ENCODE results near the gene GNAT2. TPM values are rescaled to one million over a fixed set of nuclear protein-coding genes. Genes with fewer than 3 reads are reported as not detected.

Gene GNAT2
- total RNA-seq, 4 donors from 2014 or later: not detected

GRCh38 chr1:109650609-109651008 is 31.2 kb upstream of the GNAT2 start:
- intact Hi-C loops (cut with DNase I; ENCODE audit: low total_unique reads): no loop called here
- WGBS, 2 donors: 91 to 92% methylated on average over 3 of the region's 3 CpGs
- DNase-seq (ENCODE audit: low spot score in 2 of 2): no peak
- TF ChIP-seq CTCF (IDR thresholded peaks at IDR 0.05): no peak
- no peak for TF ChIP-seq POLR2A (IDR thresholded peaks at IDR 0.05)
- H3K4me3 ChIP-seq (ENCODE audit: low read depth, poor library complexity, severe bottlenecking): no peak overlapping the region

- WGBS, 2 donors: 60 to 61% methylated on average over 4 of the region's 4 CpGs
- H3K4me3 ChIP-seq (ENCODE audit: low read depth, poor library complexity, severe bottlenecking): no peak overlapping the region
- intact Hi-C loops (cut with DNase I; ENCODE audit: low total_unique reads): no loop called here
- peak; percentile 7 to 17 for DNase-seq (ENCODE audit: low spot score in 2 of 2)
- TF ChIP-seq POLR2A (IDR thresholded peaks at IDR 0.05): no peak
Measured at GRCh38 chr1:109649491-109649914, 30.1 kb upstream of the GNAT2 start.

GRCh38 chr1:109644670-109645069 is 25.3 kb upstream of the GNAT2 start:
- intact Hi-C loops (cut with DNase I; ENCODE audit: low total_unique reads): loop anchor here (5.0 kb wide), 1 partner anchor 128 kb away; no protein-coding TSS in a partner anchor

DNA sequence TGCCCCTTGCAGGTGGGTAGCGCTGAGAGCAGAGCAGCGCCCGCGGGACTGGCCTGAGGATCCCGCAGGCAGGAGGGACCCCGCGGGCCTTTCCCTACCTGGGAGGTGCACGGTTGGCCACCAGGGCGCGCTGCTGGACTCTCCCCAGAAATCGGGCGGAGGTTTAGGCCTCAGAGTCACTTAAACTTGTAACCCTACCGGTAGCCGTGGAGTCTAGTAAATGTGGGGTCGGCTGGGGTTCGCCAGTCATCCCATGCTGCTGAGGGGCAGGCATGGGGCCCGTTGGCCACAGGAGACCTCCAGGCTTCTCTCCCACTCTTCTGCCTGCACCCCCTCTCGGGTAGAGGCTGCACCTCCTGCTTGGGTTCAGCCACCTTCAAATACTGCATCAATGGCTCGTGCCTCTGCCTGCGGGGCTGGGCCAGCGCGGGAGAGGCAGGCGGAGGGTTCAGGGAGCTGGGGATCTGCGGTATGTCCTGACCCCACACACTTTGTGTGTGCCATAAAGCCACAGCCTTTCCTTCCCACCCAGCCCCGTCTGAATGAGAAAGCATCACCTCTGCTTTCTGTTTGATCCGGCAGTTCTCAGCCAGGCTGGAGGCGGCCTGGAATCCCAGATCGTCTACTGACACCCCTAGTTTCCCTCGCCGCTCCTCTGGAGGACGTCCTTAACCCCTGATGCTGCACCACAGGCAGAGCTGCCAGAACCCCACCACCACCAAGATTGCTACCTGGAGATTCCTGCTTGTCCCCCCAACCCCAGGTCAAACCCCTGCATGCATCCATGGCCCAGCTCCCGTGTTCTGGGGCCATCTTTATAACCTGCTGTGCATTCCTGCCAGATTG is 24.2 kb upstream of the GNAT2 start:
- TF ChIP-seq CTCF (IDR thresholded peaks at IDR 0.05): peak in 1 of 3 donors; percentile 54
- no peak for TF ChIP-seq POLR2A (IDR thresholded peaks at IDR 0.05)
- 34 to 53% methylated on average over 24 to 30 of the region's 32 CpGs for WGBS, 2 donors
- intact Hi-C loops (cut with DNase I; ENCODE audit: low total_unique reads): loop anchor here (5.0 kb wide), 1 partner anchor 129 kb away; no protein-coding TSS in a partner anchor

More at GRCh38 chr1:109644670-109645069, 25.3 kb upstream of the GNAT2 start:
- no peak overlapping the region for H3K4me3 ChIP-seq (ENCODE audit: low read depth, poor library complexity, severe bottlenecking)
- no peak for DNase-seq (ENCODE audit: low spot score in 2 of 2)
- no CpG with 5 or more reads among the region's 10 CpGs for WGBS, 2 donors
- TF ChIP-seq POLR2A (IDR thresholded peaks at IDR 0.05) (no peak), CTCF (IDR thresholded peaks at IDR 0.05) (no peak)

GRCh38 chr1:109642626-109643025 is 23.2 kb upstream of the GNAT2 start:
- no peak for DNase-seq (ENCODE audit: low spot score in 2 of 2)
- H3K4me3 ChIP-seq (ENCODE audit: low read depth, poor library complexity, severe bottlenecking): no peak overlapping the region
- TF ChIP-seq CTCF (IDR thresholded peaks at IDR 0.05) (no peak), POLR2A (IDR thresholded peaks at IDR 0.05) (no peak)
- 63 to 70% methylated on average over 3 of the region's 3 CpGs for WGBS, 2 donors
- intact Hi-C loops (cut with DNase I; ENCODE audit: low total_unique reads): loop anchor here (5.0 kb wide), 1 partner anchor 130 kb away; no protein-coding TSS in a partner anchor

More for the DNA sequence above, 24.2 kb upstream of the GNAT2 start:
- H3K4me3 ChIP-seq (ENCODE audit: low read depth, poor library complexity, severe bottlenecking): no peak overlapping the region
- peak; percentile 73 to 96 for DNase-seq (ENCODE audit: low spot score in 2 of 2)

DNA sequence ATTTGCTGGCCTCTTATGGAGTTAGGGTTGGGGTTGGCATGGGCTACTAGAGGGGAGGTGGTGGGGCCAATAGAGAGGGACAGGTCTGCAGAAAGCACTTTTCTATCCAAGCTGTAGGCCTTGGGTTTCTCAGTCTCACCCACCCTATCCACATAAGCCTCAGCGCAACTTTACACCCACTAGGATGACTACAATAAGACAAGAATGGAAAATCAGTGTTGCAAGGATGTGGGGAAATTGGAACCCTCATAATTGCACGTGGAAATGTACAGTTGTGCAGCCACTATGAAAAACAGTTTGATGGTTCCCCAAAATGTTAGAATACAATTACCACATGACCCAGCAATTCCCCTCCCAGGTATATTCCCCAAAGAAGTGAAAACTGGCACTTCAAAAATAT is 22.4 kb upstream of the GNAT2 start:
- no peak overlapping the region for H3K4me3 ChIP-seq (ENCODE audit: low read depth, poor library complexity, severe bottlenecking)
- intact Hi-C loops (cut with DNase I; ENCODE audit: low total_unique reads): loop anchor here (5.0 kb wide), 1 partner anchor 130 kb away; no protein-coding TSS in a partner anchor
- no peak for DNase-seq (ENCODE audit: low spot score in 2 of 2)
- 80 to 83% methylated on average over 2 of the region's 2 CpGs for WGBS, 2 donors
- TF ChIP-seq CTCF (IDR thresholded peaks at IDR 0.05): no peak
- TF ChIP-seq POLR2A (IDR thresholded peaks at IDR 0.05): no peak

Measured in lower leg skin (tissue), 4 donors.